Measurements from ENCODE around the gene SLC39A9.
"Not testable (repeated sequence)": the region's sequence is repeated elsewhere in the genome, so short reads cannot be mapped to it uniquely, and the experiment has no call there.

The SLC39A9 gene

DNA sequence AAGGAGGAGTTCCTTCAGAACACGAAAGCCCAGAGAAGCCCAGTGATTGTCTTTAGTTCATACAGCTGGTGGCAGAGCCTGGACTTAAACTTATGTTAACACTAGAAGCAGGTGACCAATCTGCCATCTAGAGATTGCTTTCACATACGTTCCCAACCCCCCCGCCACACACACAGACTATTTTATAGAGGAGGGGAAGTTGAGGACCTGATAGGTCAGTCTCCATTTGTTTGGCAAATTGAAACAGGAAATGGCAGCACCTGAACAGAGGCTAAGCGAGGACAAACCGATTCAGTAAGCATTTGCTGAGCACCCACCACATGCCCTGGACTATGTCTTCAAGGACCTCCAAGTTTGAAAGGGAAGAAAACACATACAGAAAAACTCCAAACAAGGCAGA, 81.2 kb downstream of the SLC39A9 start:
- no peak for DNase-seq

DNA sequence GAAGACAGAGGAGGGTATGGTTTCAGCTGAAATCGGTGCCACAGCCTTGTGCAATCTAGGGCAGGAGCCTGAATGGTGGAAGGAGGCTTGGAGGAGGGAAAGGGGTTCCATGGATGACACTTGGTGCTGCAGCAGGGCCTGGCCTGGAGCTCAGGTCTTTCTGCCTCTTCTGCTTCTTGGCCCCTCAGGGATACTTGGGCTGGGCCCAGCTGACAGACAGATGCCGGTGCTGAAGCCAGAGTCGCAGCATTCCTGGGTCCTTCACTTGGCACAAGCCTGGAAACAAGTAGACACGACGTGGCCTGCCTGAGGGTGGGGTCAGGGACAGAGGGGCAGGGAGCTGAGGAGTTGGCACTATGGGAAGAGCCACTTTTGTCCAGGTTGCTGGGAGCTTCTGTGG, 81.6 kb downstream of the SLC39A9 start:
- DNase-seq = no peak

DNA sequence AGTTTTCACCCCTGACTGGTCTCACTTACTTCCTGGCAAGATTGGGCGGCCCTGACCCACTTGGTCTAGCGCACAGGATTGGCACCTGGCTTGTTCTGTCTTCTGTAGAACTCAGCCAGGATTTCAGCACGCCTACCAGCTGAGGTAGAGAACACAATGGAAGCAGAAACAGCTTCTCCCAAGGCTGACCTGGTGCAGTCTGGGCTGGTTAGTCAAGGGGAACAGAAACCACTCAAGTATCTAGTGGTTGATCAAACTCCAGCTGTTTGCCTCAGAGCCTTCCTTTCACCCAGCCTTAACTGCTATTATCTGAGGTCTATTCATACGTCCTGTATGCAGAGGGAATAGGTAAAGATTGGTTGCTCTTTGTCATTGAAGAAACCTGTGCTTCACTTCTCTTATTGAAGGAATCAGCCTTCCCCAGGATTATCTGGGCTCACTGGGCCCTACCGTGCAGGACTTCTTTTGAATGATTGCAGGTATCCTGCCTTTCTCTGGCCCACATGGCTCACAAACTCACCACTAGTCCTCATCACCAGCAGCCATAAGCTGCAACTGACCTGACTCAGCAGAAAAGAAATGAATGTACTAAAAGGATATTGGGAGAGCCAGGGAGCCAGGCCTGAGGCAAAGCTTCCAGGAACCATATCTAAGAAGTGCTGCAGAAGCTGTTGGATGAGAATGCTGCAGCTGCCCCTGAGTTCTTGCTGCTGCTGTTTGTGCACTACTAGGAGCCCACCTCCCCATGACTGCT, 83.5 kb downstream of the SLC39A9 start:
- no peak for DNase-seq

DNA sequence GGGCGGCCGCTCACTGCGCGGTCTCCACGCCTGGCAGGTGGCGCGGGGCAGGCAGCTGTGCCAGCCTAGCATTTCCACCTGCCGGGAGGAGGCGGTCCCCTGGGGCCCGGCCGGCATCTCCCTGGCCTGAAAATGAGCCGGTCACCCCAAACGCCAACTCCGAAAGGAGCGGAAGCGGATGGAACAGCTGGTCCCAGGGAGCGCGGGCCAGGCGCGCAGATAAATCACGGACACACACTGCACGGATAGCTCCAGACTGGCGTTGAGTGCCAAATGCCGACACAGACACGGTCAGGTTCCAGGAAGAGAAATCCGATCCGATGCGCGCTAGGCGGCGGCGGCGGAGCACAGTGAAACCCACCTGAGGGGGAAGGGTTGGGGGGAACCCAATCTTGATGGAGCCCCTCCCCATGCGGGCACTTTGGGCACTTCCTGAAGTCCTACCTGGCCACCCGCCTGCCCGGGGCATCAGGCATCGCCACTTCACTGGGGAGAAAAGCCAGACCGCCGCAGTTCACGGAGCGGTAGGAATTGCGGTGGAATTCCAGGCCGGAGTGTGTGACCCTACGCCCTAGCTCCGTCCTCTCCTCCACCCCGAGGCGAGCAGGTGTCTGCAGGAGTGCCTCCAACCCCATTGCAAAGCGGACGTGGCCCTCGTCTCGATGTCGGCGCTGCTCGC, 85.4 kb downstream of the SLC39A9 start:
- no peak for DNase-seq

DNA sequence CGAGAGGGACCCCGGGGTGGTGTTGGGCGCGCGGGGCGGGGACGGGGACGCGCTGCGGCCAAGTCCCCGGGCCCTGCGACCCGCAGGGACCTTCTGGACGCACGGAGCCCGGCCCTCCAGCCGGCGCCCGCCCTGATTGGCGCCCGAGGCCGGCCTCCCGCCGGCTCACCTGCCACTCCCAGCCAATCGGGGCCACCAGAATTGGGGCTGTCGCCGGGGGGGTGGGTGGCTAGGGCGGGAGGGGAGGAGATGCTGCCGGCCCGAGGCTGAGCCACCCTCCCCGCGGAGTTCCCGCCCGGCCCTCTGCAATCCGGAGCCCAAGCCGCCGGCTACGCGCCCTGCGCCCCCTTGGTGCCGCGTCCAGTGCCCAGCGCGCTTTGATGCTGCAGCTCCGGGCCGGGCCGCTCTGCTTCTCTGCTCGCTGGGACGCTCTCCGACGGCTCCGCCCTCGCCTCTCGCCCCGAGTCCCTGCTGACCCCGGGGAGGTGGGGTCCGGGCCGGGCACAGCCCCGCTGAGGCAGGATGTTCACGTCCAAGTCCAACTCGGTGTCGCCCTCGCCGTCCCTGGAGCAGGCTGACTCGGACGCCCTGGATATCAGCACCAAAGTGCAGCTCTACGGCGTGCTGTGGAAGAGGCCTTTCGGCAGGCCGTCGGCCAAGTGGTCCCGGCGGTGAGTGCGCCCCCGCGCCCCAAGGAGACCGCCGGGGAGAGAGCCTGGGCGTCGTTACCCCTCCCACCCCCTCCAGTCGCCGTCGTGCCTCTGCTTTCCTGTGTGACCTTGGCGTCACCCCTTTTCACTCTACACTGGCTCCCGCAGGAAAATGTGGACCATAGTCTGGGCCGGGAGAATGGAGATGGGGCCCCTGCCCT, 86.2 kb downstream of the SLC39A9 start, which contains the start of gene PLEKHD1:
PLEKHD1 (plus strand) TSS at position 285 of the 871 bp plus-strand sequence; CDS start at position 523, 238 bp downstream.
- DNase-seq = no peak

DNA sequence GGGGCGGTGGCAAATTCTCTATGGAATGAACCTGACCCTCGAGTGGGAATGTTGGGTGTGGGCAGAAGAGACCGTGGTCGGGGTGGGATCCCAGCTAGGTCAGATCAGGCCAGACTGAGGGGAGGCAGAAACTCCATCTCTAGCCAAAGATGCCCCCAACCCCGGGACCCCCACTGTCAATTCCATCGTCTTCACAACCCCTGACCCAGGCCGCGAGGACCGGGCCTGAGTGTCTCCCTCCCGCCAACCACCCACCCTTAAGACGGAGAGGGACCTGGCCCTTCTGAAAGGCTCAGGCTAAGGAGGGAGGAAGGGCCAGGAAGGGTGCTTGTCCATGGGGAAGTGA, 86.8 kb downstream of the SLC39A9 start:
- no peak for DNase-seq

DNA sequence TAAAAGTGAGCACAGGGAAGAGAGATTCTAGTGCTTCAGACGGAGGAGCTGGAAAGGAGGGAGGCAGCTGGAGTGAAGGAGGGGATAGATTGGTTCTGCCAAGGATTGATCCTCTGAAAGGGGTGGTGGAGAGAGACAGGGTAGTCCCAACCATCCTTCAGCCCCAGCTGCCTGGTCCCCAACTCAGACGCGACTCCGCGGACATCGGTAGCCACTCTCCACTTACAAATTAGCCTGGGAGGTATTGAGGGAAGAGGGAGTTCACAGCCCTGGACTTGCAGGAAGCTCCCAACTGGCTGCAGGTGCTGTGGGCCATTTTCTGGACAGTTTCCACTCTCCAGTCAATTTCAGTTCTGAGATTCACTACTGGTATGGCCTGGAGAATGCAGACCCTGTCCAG, 87.2 kb downstream of the SLC39A9 start:
- no peak for DNase-seq

DNA sequence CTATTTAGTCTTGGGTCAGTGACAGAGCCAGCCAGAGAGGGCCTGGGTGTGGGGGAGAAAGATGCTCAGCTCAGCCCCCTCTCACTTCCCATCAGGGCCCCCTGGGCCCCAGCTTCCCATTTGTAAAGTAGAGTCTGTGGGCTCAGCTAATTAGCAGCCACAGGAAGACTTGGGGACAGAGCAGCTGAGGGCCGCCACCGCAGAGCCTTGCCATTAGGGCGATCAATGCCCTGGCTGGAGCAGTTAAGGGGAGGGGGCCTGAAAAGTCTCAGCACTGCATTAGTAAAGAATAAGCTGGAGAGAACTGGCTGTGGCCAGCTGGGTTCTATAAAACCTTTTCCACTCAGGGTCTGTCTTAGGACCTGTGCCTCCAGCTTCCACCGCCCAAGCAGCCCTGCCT, 88.7 kb downstream of the SLC39A9 start:
- no peak for DNase-seq

DNA sequence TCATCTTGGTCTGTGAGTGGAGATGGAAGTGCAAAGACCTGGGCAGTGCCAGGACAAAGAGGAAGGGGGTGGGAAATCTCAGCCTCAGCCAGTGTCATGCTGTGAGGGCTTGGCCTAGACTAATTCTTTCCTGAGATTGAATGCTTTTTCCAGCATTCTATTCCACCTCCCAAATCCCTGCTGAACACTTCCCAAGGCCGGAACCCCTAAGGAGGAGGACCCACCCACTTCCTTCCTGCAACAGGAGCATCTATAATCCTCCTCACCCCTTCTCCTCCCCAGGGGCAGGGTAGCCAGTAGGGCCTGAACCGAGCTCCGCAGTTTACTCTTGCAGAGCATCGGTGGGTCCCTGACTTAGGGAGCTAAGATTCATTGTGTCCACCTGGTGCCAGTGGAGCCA, 89.3 kb downstream of the SLC39A9 start:
- DNase-seq = no peak

DNA sequence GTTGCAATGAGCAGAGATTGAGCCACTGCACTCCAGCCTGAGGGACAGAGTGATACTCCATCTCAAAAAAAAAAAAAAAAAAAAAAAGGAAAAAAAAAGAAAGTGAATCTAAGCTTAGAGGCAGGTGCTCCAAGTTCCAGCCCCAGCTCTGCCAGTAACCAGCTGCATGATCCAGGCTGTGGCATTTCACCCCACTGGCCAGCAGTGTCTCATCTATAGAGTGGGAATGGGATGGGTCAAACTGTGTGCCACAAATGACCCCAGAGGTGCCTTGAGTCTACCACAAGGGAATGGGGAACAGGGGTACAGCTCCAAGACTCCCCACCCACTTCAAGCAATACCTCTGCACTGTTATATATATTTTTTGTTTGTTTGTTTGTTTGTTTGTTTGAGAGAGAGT, 91.0 kb downstream of the SLC39A9 start:
- no peak for DNase-seq

DNA sequence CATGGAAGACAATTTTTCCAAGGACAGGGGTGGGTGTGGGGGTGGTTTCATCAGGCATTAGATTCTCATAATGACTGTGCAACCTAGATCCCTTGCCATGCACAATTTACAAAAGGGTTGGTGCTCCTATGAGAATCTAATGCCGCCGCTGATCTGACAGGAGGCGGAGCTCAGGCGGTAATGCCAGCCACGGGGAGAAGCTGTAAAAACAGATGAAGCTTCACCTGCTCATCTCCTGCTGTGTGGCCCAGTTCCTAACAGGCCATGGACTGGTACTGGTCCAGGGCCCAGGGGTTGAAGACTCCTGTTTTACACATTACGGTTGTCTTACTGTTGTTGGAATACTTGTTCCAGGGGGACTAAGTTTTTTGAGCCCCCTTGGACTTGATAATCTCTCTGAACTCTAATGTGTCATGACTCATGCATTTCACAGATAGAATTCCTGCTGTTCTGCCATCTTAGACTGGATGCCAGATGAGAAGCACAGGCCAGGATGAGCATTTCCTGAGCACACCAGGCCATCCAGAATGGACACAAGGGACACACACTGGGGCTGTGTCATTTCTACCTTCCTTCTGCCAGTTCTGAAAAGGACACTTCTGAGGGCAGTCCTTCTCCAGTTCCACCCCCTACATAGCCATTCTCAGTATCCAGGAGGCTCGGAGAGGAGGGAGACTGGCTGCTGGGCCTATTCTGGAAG, 91.9 kb downstream of the SLC39A9 start:
- no peak for DNase-seq

DNA sequence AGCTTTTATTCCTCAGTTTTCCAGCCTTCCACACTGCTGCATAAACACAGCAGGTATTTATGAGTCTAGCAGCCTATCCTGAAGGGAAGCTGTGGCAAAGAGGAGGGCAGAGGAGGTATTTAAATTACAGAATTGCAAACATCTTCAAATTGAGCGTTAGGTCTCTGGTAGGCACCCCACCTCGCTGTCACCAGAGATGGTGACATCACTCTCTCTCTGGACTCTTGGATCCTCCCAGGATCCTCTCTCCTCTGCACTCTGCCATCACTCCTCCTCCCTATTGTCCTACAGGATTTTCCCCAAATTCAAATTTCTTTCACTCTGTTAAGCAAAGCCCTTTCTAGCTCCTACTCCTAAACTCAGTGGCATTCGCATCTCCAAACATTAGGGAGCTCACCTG, 92.7 kb downstream of the SLC39A9 start:
- DNase-seq = no peak

DNA sequence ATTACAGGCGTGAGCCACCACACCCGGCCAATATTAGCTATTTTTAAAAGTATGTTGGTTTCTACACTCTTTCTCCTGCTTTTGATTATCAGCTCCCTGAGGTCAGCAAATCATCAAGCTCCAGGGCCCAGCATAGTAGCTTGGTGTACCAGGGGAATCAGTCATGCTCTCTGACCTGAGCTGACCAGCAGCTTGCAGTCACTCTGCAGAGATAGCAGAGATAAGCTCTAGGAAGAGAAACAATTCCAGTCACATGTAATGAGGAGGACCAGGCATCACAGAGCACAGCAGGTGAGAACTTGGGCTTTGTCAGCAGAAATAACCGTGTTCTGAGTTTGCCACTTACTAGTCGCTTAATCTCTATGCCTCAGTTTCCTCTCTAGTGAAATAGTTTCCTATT, 94.5 kb downstream of the SLC39A9 start:
- no peak for DNase-seq

DNA sequence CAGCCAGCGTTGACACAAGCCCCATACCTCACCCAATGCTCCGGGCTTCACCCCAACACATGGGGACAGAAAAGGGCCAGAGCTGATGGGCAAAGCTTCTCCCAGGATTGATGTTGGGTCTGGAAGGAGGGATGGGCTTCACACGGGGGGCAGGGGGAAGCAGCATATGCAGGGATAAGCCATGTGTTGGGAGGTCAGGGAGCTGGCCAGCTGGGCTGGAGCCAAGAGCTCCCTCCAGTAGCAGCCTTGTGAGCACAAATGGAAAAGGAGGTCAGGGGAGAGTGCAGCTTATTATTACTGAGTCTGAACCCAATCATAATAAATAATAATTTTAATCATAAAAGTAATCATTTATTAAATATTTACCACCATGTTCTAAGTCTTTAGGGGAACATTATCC, 95.3 kb downstream of the SLC39A9 start:
- DNase-seq = no peak

DNA sequence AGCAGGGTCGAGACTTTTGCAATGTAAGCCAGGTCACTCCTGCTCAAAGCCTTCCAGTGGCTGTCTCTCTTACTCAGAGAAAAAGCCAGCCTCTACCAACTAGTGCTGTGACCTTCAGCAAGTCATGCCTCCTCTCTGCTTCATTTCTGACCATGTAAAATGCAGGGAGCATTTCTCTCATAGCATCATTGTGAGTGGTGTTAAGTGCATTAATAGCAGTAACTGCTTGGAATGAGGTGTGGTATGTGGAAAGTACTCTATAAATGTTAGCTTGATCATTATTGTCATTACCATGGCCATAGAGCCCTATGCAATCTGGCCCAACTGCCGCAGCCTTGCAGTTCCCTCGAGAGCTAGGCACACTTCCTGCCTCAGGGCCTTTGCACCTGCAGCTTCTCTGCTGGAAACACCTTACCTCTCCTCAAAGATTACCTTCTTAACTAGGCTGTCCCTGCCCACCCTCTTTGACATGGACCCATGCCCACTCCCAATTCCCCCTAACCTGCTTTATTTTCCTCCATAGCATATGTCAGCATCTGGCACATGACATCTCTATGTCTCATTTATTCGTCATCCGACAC, 96.9 kb downstream of the SLC39A9 start:
- DNase-seq = no peak

DNA sequence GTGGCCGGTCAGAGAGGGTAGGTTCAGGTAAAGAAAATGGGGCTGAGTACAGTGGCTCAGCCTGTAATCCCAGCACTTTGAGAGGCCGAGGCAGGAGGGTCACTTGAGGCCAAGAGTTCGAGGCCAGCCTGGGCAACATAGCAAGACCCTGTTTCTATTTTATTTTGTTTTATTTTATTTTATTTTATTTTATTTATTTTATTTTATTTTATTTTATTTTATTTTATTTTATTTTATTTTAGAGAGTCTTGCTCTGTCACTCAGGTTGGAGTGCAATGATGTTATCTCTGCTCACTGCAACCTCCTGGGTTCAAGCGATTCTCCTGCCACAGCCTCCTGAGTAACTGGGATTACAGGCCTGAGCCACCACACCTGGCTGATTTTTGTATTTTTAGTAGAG, 99.4 kb downstream of the SLC39A9 start:
- not testable (repeated sequence) for DNase-seq

DNA sequence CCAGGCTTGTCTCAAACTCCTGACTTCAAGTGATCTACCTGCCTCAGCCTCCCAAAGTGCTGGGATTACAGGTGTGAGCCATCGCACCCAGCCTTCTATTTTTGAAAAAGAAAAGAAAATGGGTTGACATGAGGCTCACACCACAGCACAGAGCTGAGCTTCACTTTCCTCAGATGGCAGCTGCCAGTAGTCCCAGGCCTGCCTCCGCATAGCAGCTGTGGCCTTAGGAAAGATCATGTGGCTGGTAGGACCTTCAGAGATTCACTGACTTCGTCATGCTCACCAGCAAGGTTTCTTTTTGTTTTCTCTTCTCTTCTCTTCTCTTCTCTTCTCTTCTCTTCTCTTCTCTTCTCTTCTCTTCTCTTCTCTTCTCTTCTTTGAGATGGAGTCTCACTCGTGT, 99.8 kb downstream of the SLC39A9 start:
- DNase-seq = not testable (repeated sequence)

DNA sequence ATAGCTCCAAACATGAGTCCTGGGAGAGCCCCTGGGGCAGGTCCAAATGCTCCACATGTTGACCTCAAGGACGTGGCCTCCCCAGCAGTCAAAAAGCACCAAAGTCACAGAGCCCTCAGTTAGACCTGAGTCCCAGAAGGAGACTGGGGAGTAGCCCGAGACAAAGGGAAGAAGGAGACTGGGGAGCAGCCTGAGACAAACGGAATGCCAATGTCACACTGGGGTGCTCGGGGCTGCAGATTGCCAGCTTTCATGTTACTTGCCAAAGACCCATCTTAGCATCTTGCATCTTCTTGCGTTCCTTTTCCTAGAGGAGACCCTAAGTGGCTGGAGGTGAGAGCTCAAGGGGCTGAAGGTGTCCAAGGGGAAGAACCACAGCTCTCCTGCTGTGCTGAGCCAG, 100.9 kb downstream of the SLC39A9 start:
- DNase-seq = no peak

DNA sequence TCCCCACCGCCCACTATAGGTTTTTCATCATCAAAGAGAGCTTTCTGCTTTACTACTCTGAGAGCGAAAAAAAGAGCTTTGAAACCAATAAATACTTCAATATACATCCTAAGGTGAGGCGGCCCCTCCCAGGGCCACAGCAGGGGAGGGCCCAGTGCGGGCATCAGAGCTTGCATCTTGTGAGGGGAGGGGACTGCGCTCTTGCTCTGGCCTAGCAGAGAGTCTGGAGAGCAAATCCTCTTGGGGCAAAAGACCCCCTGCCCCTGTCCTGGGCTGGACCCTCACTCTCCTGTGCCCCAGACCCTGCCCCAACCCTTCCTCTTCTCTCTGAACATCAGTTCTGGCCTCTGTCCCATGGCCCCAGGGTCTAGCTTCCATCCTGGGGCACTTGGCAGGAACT, 101.6 kb downstream of the SLC39A9 start:
- no peak for DNase-seq

DNA sequence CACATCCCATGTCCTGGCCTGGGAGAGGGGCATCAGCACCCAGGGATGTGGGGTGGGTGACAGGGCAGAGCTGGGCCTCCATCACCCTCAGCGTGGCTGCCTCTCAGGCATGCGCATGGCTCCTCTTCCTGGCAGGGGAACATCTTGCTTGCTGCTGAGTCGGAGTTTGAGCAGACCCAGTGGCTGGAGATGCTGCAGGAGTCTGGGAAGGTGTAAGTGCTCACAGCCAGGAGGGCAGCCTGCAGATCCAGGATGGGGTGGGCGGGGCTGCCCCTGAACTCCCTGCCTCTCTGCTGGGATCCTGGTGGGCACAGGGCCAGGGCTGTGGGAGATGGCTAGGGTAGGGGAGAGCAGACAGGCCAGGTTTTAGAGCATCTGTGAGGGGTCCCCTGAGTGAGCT, 102.2 kb downstream of the SLC39A9 start:
- DNase-seq = no peak

DNA sequence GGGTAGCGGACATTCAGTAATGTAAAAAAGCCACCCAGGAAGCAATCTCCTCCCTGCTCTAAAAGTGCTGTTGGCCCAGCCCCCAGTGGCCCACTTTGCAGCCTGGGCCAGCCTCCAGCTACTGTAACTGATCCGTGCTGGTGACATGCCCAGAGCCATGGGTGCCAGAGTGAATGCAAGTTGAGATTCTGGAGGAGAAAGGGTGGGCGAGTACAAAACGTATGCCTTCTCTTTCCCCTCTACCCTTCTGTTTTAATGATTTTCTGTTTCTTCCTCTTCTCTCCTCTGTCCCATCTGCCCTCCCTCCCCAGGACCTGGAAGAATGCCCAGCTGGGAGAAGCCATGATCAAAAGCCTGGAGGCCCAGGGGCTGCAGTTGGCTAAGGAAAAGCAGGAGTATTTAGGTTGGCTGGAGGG, 102.9 kb downstream of the SLC39A9 start:
- DNase-seq = no peak

DNA sequence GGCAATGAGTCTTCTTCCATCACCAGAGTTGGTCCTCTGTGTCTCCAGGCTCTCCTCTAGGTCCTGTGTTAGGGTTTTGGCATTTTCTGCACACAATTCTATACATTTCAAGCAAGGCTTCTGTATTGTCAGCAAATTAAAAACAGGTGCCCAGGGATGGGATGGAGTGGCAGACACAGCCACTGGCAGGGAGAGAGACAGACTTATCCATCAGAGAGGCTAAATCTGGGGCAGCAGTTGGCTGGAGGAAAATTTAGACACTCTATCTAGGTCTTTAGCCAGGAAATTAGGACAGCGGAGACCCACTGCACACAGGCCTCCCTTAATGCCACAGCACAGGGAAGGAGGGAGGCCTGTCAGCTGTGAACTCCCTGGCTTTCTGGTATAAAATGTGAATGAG, 106.3 kb downstream of the SLC39A9 start:
- no peak for DNase-seq
